Fibroblast of lung (primary cell): Measurements from ENCODE around the gene TSSK6. TPM values are rescaled to one million over a fixed set of nuclear protein-coding genes. Genes with fewer than 3 reads are reported as not detected.

ENCODE experiments used
- DNase-seq, 2 donors: peaks; one replicate each; pipeline versions ENCODE4 v3.0.0 to v3.0.0-alpha.2; 2010; ENCODE audit warnings: low read depth in 2 of 2
- H2AFZ ChIP-seq: 2 replicates; pipeline ENCODE4 v1.5.1; 2012; ENCODE audit warnings: low read length, control low read depth, inconsistent platforms
- H3K27ac ChIP-seq: 2 replicates; pipeline ENCODE4 v1.5.1; 2011; ENCODE audit warnings: low read length, control low read depth; ENCODE audit not compliant: insufficient read depth
- H3K27me3 ChIP-seq: 2 replicates; pipeline ENCODE4 v1.5.1; 2011; ENCODE audit warnings: mild to moderate bottlenecking, low read length; ENCODE audit not compliant: control insufficient read depth, insufficient read depth
- H3K36me3 ChIP-seq: 2 replicates; pipeline ENCODE4 v1.5.1; 2011; ENCODE audit warnings: low read length; ENCODE audit not compliant: control insufficient read depth, insufficient read depth
- H3K4me1 ChIP-seq: 2 replicates; pipeline ENCODE4 v1.5.1; 2011; ENCODE audit warnings: low read length; ENCODE audit not compliant: control insufficient read depth, insufficient read depth; ENCODE audit errors: extremely low read depth
- H3K4me2 ChIP-seq: 2 replicates; pipeline ENCODE4 v1.5.1; 2011; ENCODE audit warnings: low read length, control low read depth; ENCODE audit not compliant: insufficient read depth; ENCODE audit errors: extremely low read depth
- H3K4me3 ChIP-seq, 4 experiments: fragments of 200-600 bp in 1 of 4; sonication (generic) in 1 of 4; replicated peaks in 1 of 4; 2 replicates each; pipeline ENCODE4 v1.5.1; 2011 to 2016; ENCODE audit warnings: low read length in 4 of 4, low read depth in 3 of 4, mild to moderate bottlenecking in 3 of 4, control low read depth in 2 of 4, inconsistent platforms in 1 of 4, mixed read lengths in 1 of 4; ENCODE audit not compliant: insufficient read depth in 1 of 4; ENCODE audit errors: control extremely low read depth in 1 of 4
- H3K79me2 ChIP-seq: 2 replicates; pipeline ENCODE4 v1.5.1; 2012; ENCODE audit warnings: mild to moderate bottlenecking, low read length, inconsistent platforms; ENCODE audit not compliant: control insufficient read depth, insufficient read depth
- H3K9ac ChIP-seq: 2 replicates; pipeline ENCODE4 v1.5.1; 2011; ENCODE audit warnings: mild to moderate bottlenecking, low read length, control low read depth; ENCODE audit not compliant: insufficient read depth
- H3K9me3 ChIP-seq: 2 replicates; pipeline ENCODE4 v1.5.1; 2012; ENCODE audit warnings: low read depth, low read length; ENCODE audit not compliant: control insufficient read depth, insufficient read depth
- H4K20me1 ChIP-seq: 2 replicates; pipeline ENCODE4 v1.5.1; 2011; ENCODE audit warnings: low read length; ENCODE audit not compliant: control insufficient read depth, insufficient read depth; ENCODE audit errors: extremely low read depth
- EZH2 ChIP-seq: IDR thresholded peaks from 2 replicates; pipeline ENCODE4 v1.5.1; 2012; ENCODE audit warnings: low read length, control low read depth, mild to moderate bottlenecking; ENCODE audit errors: missing control alignments
- polyA plus RNA-seq, 2 donors: library from polyadenylated mRNA; depleted of rRNA in 1 of 2; stranded (reverse) in 1 of 2; unstranded in 1 of 2; fragments of >200 nt; gene quantifications; 2 replicates each; pipeline ENCODE4 v1.2.1, GENCODE V29; 2011 to 2012; ENCODE audit warnings: missing spikeins in 1 of 2
- total RNA-seq: library from RNA; depleted of rRNA; stranded (reverse); fragments of >200 nt; gene quantifications from 2 replicates; pipeline ENCODE4 v1.2.1, GENCODE V29; 2014
- TF ChIP-seq, protein P1 (sequence below), 2 donors: IDR thresholded peaks in 1 of 2; conservative IDR thresholded peaks in 1 of 2; 1 replicate in 1 of 2; 2 replicates in 1 of 2; pipeline ENCODE4 v1.5.1; 2011 to 2012; ENCODE audit warnings: low read length in 2 of 2, control low read depth in 1 of 2, inconsistent platforms in 1 of 2, low read depth in 1 of 2, mild to moderate bottlenecking in 1 of 2

The TSSK6 gene
- total and polyA plus RNA-seq, 2 donors (not counting 1 experiment from before 2014, with no cell fraction given), result 0.47 to 5.8 TPM

DNA sequence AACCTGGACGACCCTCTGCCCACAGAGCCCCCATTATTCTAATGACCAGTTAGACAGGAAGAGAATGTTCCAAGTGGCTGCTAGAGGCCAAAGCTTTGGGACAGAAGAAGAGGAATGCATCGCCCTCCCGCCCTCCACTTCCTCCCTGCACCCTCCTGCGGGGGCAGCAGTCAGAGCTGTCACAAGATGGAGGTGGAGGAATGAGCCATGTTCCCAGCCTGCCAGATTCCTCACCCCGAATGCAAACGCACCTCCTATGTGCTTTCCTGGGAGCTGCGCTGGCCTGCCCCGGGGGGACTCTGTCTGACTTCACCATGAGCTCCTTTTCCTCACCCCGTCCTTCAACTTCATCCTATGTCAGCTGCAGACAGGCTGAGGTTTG is 15.1 kb upstream of the TSSK6 start:
- no peak overlapping the region for H3K9ac ChIP-seq
- H3K36me3 ChIP-seq, result peaks cover 5% of the 10 kb centered on the region
- H2AFZ ChIP-seq, result no peak overlapping the region
- no peak overlapping the region for H3K4me2 ChIP-seq
- TF ChIP-seq, protein P1, sequence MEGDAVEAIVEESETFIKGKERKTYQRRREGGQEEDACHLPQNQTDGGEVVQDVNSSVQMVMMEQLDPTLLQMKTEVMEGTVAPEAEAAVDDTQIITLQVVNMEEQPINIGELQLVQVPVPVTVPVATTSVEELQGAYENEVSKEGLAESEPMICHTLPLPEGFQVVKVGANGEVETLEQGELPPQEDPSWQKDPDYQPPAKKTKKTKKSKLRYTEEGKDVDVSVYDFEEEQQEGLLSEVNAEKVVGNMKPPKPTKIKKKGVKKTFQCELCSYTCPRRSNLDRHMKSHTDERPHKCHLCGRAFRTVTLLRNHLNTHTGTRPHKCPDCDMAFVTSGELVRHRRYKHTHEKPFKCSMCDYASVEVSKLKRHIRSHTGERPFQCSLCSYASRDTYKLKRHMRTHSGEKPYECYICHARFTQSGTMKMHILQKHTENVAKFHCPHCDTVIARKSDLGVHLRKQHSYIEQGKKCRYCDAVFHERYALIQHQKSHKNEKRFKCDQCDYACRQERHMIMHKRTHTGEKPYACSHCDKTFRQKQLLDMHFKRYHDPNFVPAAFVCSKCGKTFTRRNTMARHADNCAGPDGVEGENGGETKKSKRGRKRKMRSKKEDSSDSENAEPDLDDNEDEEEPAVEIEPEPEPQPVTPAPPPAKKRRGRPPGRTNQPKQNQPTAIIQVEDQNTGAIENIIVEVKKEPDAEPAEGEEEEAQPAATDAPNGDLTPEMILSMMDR (conservative IDR thresholded peaks at IDR 0.05 in 1 of 2, IDR thresholded peaks at IDR 0.05 in 1 of 2; ENCODE audit: low read depth in 1 of 2, low read length in 2 of 2), result no peak
- TF ChIP-seq EZH2, result no peak
- no peaks in the 10 kb centered on the region for H3K9me3 ChIP-seq
- H3K27ac ChIP-seq, result no peak overlapping the region
- no peaks in the 10 kb centered on the region for H3K4me1 ChIP-seq
- no peaks in the 10 kb centered on the region for H3K79me2 ChIP-seq
- DNase-seq, result no peak
- no peak overlapping the region for H3K4me3 ChIP-seq
- H3K27me3 ChIP-seq, result no peaks in the 10 kb centered on the region
- no peaks in the 10 kb centered on the region for H4K20me1 ChIP-seq

DNA sequence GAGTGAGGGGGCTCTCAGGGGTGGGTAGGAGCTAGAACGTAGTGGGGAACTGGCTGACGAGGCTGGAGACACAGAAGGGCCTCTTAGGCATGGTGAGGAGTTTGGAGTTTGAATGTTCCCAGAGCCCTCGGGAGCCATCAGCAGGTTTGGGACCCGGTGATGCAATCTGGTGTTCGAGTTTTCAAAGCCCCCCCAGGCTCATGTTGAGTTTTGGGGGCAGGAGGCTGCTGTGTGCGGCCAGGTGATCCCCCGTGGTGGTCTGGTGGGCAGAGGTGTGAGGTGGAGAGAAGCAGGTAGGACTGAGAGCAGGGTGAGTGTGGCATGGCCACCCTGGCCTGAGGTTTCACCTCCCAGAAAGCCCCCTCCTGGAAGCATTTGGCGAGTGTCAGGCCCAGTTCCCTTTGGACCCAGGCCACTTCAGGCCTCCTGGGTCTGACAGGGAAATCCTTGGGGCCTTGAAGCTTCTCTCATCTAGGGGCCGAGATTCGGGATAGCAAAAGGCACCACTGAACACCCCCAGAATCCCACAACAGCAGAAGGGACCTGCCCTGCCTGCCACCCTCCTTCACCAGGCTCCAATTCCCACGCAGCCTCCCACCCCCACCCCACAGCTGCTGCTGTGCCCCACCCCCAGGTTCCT is 14.6 kb upstream of the TSSK6 start:
- Histone ChIP-seq H2AFZ (no peak overlapping the region), H3K4me1 (no peaks in the 10 kb centered on the region), H3K27me3 (no peaks in the 10 kb centered on the region), H4K20me1 (no peaks in the 10 kb centered on the region), H3K36me3 (peaks cover 5% of the 10 kb centered on the region), H3K4me3 (no peak overlapping the region), H3K9ac (no peak overlapping the region), H3K4me2 (no peak overlapping the region), H3K27ac (no peak overlapping the region), H3K9me3 (no peaks in the 10 kb centered on the region), H3K79me2 (no peaks in the 10 kb centered on the region)
- no peak for DNase-seq
- TF ChIP-seq, protein P1 (conservative IDR thresholded peaks at IDR 0.05 in 1 of 2, IDR thresholded peaks at IDR 0.05 in 1 of 2; ENCODE audit: low read depth in 1 of 2, low read length in 2 of 2), result no peak
- no peak for TF ChIP-seq EZH2

DNA sequence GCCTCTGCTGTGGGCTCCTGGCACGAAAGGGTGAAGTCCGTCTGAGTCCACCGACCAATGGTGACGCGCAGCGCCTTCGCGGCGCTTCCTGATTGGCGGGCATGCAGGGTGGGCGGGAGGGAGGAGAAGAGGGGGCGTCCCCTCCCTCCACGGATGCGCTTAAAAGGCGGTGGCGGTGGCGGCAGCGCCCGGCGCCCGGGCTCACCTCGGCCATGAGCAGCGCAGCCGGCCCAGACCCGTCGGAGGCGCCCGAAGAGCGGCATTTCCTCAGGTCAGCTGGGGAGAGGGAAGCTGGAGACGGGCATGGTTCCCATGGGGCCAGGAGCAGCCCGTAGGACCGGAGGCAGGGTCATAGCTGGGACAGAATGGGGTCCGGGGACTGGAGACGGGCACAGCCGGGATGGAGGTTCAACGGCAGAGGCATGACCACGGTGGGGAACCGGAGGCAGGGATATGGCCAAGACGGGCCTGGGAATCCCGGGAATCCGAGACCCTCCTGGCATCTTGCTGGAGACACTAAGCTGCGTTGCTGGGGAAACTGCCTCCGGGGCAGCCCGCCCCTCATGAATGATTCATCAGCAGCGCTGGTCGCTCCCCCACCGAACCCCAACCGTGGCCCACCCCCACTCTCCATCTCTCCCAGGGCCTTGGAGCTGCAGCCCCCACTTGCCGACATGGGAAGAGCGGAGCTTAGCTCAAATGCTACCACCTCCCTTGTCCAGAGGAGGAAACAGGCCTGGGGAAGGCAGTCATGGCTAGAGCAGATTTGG is 13.6 kb upstream of the TSSK6 start, which contains the start of gene YJEFN3:
Gene YJEFN3 (plus strand): TSS at position 191 of the 770 bp plus-strand sequence. CDS start 22 bp downstream, at position 213.
- H3K9me3 ChIP-seq, result no peaks in the 10 kb centered on the region
- H3K36me3 ChIP-seq, result peaks cover 5% of the 10 kb centered on the region
- no peaks in the 10 kb centered on the region for H4K20me1 ChIP-seq
- H2AFZ ChIP-seq, result no peak within 1 kb of the TSS
- H3K4me1 ChIP-seq, result no peaks in the 10 kb centered on the region
- no peaks in the 10 kb centered on the region for H3K27me3 ChIP-seq
- no peak within 1 kb of the TSS for H3K27ac ChIP-seq
- TF ChIP-seq, protein P1 (conservative IDR thresholded peaks at IDR 0.05 in 1 of 2, IDR thresholded peaks at IDR 0.05 in 1 of 2; ENCODE audit: low read depth in 1 of 2, low read length in 2 of 2), result no peak
- TF ChIP-seq EZH2, result no peak
- DNase-seq, result peak in 1 of 2 donors; percentile 62
- H3K79me2 ChIP-seq, result no peaks in the 10 kb centered on the region
- no peak within 1 kb of the TSS for H3K4me3 ChIP-seq
- no peak within 1 kb of the TSS for H3K9ac ChIP-seq
- no peak within 1 kb of the TSS for H3K4me2 ChIP-seq
